ENCODE results near the gene RAD23A. TPM values are rescaled to one million over a fixed set of nuclear protein-coding genes. Genes with fewer than 3 reads are reported as not detected.
"Not testable (repeated sequence)": the region's sequence is repeated elsewhere in the genome, so short reads cannot be mapped to it uniquely, and the experiment has no call there.

The RAD23A gene
- total RNA-seq, 1 donor from 2014 or later: 62.1 TPM

- DNase-seq: peak; percentile 57
- Mint-ChIP-seq H3K27ac (ENCODE audit: unreplicated experiment) (peak overlapping the region; percentile 87), H3K27me3 (ENCODE audit: unreplicated experiment) (peaks cover 3% of the 10 kb centered on the region), H3K4me3 (ENCODE audit: unreplicated experiment) (peak overlapping the region; percentile 70), H3K4me1 (ENCODE audit: low read depth, unreplicated experiment) (peaks cover 27% of the 10 kb centered on the region), H3K9me3 (ENCODE audit: unreplicated experiment) (peaks cover 9% of the 10 kb centered on the region), H3K36me3 (ENCODE audit: unreplicated experiment) (no peaks in the 10 kb centered on the region)
- TF ChIP-seq CTCF (IDR thresholded peaks at IDR 0.05; ENCODE audit: partially characterized antibody, unreplicated experiment): no peak
These were observed 32.6 kb upstream of the RAD23A start for GRCh38 chr19:12913011-12913561.

GRCh38 chr19:12913851-12914690 lies 31.6 kb upstream of the RAD23A start:
- H3K4me1 Mint-ChIP-seq (ENCODE audit: low read depth, unreplicated experiment): peaks cover 23% of the 10 kb centered on the region
- H3K4me3 Mint-ChIP-seq (ENCODE audit: unreplicated experiment): peak overlapping the region; percentile 70
- H3K27ac Mint-ChIP-seq (ENCODE audit: unreplicated experiment): peak overlapping the region; percentile 87

GRCh38 chr19:12915860-12916259 lies 29.8 kb upstream of the RAD23A start:
- DNase-seq; H3K27me3 Mint-ChIP-seq (ENCODE audit: unreplicated experiment); H3K27ac Mint-ChIP-seq (ENCODE audit: unreplicated experiment); H3K9me3 Mint-ChIP-seq (ENCODE audit: unreplicated experiment); H3K36me3 Mint-ChIP-seq (ENCODE audit: unreplicated experiment): not testable (repeated sequence)
- Mint-ChIP-seq H3K4me3 (ENCODE audit: unreplicated experiment) (peak overlapping the region; percentile 46), H3K4me1 (ENCODE audit: low read depth, unreplicated experiment) (peaks cover 23% of the 10 kb centered on the region)

More at GRCh38 chr19:12913851-12914690, 31.6 kb upstream of the RAD23A start:
- Mint-ChIP-seq H3K27me3 (ENCODE audit: unreplicated experiment) (peaks cover 3% of the 10 kb centered on the region), H3K9me3 (ENCODE audit: unreplicated experiment) (peaks cover 4% of the 10 kb centered on the region), H3K36me3 (ENCODE audit: unreplicated experiment) (no peaks in the 10 kb centered on the region)
- TF ChIP-seq CTCF (IDR thresholded peaks at IDR 0.05; ENCODE audit: partially characterized antibody, unreplicated experiment): no peak
- no peak for DNase-seq

- Mint-ChIP-seq H3K4me1 (ENCODE audit: low read depth, unreplicated experiment) (peaks cover 9% of the 10 kb centered on the region), H3K4me3 (ENCODE audit: unreplicated experiment) (peak overlapping the region; percentile 14), H3K9me3 (ENCODE audit: unreplicated experiment) (peaks cover 15% of the 10 kb centered on the region), H3K27me3 (ENCODE audit: unreplicated experiment) (peaks cover 6% of the 10 kb centered on the region), H3K36me3 (ENCODE audit: unreplicated experiment) (peaks cover 6% of the 10 kb centered on the region), H3K27ac (ENCODE audit: unreplicated experiment) (no peak overlapping the region)
- DNase-seq: no peak
- TF ChIP-seq CTCF (IDR thresholded peaks at IDR 0.05; ENCODE audit: partially characterized antibody, unreplicated experiment): no peak
These were observed 27.4 kb upstream of the RAD23A start for GRCh38 chr19:12918253-12918652.

- H3K27me3 Mint-ChIP-seq (ENCODE audit: unreplicated experiment): peaks cover 3% of the 10 kb centered on the region
- peaks cover 15% of the 10 kb centered on the region for H3K9me3 Mint-ChIP-seq (ENCODE audit: unreplicated experiment)
- TF ChIP-seq CTCF (IDR thresholded peaks at IDR 0.05; ENCODE audit: partially characterized antibody, unreplicated experiment): no peak
- H3K27ac Mint-ChIP-seq (ENCODE audit: unreplicated experiment): no peak overlapping the region
- DNase-seq: no peak
- no peak overlapping the region for H3K4me3 Mint-ChIP-seq (ENCODE audit: unreplicated experiment)
- H3K36me3 Mint-ChIP-seq (ENCODE audit: unreplicated experiment): peaks cover 6% of the 10 kb centered on the region
- no peaks in the 10 kb centered on the region for H3K4me1 Mint-ChIP-seq (ENCODE audit: low read depth, unreplicated experiment)
These were observed 24.6 kb upstream of the RAD23A start for GRCh38 chr19:12921047-12921446.

Measured in glutamatergic neuron (in vitro differentiated cells).